NCI-H510A treated with DMSO at 0.1 percent for 48 hours (cell line): ENCODE data around the gene LSS.

ENCODE experiments used
- DNase-seq: peaks from one replicate; lab custom pipeline; 2025; lab: John Stamatoyannopoulos, UW

LSS gene

DNA sequence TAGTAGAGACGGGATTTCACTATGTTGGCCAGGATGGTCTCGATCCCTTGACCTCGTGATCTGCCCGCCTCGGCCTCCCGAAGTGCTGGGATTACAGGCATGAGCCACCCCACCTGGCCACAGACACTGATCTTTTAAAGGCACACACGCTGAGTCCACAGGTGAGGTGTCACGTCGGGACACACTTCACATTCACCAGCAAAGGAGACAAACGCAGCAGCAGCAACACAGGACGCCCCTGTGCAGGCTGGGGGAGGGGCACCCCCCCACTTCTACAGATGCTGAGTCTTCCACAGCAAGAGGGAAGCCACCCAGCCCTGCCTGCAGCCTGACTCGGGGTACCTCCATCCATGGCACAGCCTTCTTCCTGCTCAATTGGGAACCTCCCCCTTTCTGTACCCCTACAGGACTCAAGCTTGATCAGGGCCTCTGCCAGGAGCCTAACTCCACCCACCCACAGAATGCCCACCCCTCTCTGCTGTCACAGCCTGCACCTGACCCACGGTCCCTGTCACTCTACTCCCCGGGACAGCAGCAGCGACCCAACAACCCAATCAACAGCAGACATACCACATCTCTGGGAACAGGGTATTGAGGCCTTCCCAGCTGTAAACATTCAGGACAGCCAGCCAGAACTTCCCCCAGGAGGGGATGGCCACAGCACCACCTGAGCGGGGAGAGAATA is 9.5 kb downstream of the LSS start:
- DNase-seq = no peak

DNA sequence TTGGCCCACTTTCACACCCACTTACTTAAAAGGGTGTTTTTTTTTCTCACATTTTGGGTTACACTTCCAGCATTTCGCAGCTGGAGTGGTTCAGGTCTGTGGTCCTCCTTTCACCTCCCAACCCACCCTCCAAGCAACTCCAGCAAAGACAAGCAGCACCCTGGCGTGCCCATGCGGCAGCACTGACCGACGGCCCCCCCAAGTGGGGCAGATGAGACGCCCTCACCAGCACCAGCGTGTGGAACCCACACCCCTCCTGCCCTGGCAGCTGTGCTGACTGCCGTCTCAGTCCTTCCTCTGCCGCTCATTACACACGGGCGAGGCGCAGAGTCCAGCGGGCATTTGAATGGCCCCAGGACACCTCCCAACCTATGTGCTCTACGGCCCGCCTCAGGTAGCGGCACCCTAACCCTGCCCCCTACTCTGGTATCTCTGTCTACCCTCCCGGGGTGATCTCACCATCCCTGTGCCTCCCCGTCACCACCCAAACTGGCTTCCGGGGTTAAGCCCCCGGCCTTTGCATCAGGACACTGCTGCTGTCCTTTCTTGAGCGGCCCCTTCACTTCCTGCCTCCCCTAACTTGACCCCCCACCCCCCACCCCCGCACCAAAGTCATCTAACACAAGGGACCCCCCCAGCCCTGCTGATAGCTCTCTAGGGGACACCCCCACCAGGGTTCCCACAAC is 10.9 kb downstream of the LSS start:
- DNase-seq = no peak

GRCh38 chr21:46216132-46216747 is 12.3 kb downstream of the LSS start:
- DNase-seq = no peak

DNA sequence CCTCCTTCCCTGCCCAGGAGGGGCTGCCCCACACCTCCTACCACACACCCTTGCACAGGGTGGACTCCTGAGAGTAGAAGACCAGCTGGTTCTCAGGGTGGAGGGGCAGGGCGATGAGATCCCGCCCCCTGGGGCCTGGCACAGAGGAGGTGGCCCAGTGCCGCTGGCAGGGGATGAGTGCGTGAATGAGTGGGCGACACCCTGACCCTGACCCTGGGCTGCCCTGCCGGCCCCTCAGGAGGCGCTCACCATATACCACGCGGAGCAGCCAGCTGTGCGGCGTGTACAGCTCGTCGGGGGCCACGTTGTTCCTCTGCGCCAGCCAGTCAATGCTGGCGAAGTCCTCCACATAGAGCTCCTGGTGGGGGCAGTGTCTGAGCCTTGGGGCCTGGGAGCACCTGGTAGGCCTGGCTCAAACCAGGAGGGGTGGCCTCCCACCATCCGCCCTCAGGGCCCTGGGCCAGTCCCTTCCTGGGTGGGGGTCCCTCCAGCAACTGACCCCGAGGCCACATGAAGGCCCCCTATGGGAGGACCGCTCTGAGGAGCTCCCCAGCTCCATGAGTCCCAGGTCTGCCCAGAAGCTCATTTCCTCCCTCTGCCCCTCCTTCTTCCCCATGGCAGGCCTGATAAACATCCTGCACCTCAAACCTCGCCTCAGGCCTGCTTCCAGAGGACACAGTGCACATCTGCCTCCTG is 13.0 kb downstream of the LSS start:
- DNase-seq = no peak

GRCh38 chr21:46214478-46215340 is 13.9 kb downstream of the LSS start:
- DNase-seq = no peak

DNA sequence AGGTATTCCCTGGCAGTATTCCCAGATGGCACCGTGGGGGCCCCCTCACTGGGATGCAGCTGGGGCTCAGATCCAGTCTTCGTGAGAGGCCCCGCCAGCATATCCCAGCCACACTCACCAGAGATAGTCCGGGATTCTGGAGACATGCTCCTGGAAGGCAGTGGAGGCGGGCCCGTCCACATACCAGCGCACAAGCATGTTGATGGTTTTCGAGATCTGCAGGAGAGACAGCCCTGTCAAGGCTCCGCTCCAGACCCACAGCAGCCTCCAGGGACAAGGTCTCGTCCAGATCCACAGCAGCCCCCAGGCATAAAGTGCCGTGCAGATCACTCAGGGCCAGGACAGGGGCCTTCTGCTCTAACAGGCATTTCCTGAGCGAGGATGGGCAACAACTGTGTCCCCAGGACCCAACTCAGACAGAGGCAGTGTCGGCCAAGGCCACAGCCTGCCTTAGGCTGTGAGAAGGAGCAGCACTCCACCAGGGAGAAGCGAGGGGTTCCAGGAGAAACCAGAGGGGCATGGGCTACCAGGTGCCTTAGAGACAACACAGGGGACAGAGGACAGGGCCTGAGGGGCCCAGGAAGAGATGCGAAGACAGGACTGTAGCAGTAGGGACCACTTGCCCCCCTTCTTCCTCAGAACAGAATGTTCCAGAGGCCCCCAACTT is 14.8 kb downstream of the LSS start:
- no peak for DNase-seq

- DNase-seq = no peak
Observed at GRCh38 chr21:46212721-46213484, 15.7 kb downstream of the LSS start.

- DNase-seq = no peak
Observed at GRCh38 chr21:46211786-46212720, 16.5 kb downstream of the LSS start.

DNA sequence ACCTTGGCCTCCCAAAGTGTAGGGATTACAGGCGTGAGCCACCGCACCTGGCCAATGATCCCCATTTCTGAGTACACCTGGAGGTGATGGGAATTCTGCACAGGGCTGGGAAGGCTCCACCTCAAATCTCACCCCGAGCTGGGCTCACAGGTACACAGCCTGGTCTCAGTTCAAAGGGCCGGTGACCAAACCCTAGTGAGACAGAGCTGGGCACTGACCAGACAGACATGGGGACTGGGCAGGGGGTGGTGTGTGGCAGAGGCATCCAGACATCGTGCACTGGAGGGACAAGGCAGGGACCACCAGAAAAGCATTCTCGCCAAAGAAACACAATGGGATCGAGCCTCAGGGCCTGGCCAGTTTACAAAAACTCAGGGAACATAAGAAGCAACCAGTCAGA is 17.2 kb downstream of the LSS start:
- DNase-seq = no peak

GRCh38 chr21:46210378-46211136 is 18.0 kb downstream of the LSS start:
- DNase-seq = no peak

DNA sequence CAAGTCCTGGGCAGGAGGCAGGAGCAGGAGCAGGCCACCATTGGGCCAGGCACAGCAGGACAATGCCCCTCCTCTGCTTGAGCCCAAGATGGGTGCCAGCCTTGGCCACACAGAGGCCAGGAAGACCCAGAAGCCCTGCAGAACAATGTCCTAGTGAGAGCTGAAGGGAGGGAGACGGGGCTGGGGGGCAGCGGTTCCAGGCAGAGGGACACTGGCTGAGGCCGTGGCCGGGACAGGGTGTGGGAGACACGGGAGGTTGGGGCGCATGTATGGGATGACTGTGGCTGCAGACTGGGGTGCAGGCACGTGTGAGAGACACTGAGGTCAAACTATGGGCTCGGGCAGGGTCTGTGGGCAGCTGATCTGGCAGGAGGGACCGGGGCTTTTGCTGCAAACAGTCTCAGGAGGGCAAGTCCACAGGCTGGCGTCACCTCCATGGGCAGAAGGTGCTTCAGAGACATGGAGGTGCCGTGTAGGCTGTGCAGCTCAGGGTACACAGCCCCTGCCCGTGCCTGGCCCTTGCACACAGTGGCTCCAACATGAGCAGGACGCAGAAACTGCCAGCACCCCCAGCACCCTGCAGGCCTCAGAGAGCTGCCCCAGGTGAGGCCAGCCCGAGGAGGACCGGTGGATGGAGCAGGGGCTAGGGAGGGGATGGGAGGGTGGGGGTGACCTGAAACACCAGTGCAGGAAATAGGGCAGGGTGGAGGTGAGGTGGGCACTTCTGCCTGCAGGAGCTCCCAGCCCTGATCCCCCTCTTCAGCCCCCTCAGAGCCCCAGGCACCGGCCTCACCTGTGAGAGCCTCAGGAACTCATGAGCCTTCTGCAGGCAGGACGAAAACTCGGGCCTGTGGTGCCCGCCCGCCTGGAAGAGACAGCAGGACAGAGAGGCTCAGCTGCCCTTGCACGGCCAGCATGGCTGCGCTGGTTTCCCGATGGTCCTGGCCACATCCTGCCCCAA is 19.5 kb downstream of the LSS start:
- no peak for DNase-seq

DNA sequence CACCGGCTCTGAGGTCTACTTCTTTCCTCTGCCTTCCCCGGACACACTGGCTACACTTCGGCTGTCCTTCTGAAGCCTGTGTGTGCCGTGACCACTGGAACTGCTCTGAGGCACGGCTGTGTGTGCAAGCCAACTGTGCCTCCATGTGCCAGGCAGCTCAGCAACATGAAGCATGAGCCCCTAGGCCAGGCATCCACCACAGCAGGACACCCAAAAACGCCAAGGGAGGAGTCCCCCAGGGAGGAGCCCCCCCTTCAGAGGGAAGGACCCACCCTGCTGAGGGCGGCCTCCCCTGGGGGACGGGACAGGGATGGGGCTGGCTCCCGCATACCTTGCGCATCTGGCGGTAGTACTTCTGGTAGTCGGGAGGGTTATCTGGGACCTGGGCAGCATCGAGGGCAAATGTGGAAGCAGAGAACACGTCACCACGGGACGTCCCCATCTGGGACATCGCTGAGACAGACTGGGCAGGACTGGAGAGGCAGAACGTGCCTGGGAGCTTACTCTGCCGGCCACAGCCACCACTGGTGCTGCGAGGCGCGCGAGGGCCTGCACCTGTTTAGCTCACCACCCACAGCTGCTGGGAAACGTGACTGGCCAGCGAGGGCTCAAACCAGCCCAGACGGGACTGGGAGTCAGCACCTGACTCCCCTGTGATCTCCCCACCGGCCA is 20.5 kb downstream of the LSS start:
- no peak for DNase-seq

GRCh38 chr21:46207006-46207919 is 21.3 kb downstream of the LSS start:
- DNase-seq = no peak

DNA sequence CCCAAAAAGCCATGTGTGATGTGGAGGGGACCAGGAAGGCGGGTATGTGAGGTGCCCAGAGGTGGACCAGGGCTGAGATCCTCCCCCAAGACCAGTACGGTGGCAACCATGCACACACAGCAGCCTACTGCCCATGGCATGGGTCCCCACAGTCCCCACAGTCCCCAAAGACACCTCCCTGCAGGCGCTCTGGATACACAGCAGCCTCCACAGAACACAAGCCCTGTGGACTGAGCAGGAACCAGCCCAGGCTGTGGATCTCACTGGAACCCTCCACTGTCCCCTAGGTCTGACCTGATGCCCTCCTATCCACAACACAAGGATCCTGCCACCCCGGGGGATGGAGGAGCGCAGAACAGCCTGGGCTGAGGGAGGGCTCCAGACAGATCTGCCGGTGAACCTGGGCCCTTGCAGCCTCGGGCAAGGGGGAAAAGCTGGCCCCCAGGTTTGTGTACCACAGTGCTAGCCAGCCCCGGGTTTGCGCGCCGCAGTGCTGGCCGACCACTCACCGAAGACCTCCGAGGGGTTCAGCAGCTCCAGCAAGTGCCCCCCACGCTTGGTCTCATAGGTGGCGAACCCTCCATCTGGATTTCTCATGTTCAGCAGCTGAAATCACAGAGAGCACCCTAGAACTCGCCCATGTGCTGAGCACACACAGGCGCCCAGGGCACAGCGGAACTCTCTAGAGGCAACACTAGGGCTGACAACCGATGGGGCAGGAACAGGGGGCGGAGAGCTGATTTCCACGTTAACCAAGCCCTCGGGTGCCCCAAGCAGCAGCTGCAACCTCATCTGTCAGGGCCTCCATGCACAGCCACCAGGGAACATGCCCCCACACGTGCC is 22.2 kb downstream of the LSS start:
- DNase-seq = no peak

DNA sequence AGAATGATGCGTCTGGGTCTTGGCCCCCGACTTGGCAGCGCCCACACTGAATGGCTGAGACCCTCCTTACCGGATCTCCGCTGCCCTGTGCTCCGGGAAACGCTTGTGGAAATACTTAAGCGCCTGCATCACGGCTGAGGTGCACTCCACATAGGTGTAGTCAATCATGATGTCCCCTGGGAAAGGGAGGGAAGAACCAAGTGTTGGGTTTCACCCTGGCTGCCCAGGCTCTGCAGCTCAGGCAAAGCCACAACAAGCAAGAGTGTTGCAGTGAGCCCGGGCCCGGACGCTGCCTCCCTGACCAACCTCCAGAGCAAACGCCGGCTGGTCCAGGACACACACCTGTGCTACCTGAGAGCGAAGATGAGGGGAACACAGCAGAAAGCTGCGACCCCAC is 22.8 kb downstream of the LSS start:
- DNase-seq = no peak
